GM12892 (cell line): Measurements from ENCODE around the gene CDH10.

Source experiments
- POLR2A ChIP-seq: IDR thresholded peaks from 2 replicates; pipeline ENCODE4 v1.6.1; 2011; ENCODE audit warnings: low read depth, low read length, control low read depth
- POLR2AphosphoS5 ChIP-seq: IDR thresholded peaks from 2 replicates; pipeline ENCODE4 v1.6.1; 2011; ENCODE audit warnings: low read depth, low read length, control low read depth

DNA sequence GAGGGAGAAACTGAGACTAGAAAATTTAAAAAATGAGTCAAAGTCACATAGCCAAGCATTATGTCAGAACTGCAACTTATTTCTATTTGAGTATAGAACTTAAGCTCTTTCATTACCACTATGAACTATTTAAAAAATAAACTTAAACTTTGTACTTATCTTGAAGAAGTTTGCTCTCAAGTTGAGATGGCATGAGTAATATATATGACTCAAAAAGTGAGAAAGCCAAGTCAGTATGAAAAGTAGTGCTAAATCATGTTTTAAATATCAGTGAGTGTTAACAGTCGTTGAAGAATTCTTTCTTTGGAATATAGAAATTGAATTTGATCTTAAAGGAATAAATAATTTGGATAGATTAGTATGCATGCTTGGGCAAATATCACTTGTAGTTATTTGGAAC, 36.3 kb upstream of the CDH10 start:
- no peak for TF ChIP-seq POLR2A
- TF ChIP-seq POLR2AphosphoS5, result no peak
